GM21515 (cell line): Measurements from ENCODE around the gene ADAMTS18.

Source experiments
- ATAC-seq: cut with Tn5 transposase; IDR thresholded peaks from one replicate; pipeline ENCODE4 v1.9.1; 2021; ENCODE audit not compliant: unreplicated experiment

Gene ADAMTS18

GRCh38 chr16:77439106-77439505, 4.3 kb upstream of the ADAMTS18 start:
- ATAC-seq, result no peak

GRCh38 chr16:77437859-77438258, 3.0 kb upstream of the ADAMTS18 start:
- ATAC-seq, result no peak

GRCh38 chr16:77435272-77435820, 512 bp upstream of the ADAMTS18 start:
- ATAC-seq, result no peak

- no peak for ATAC-seq
These were observed 758 bp downstream of the ADAMTS18 start for GRCh38 chr16:77434022-77434529.

GRCh38 chr16:77433146-77433545, 1.7 kb downstream of the ADAMTS18 start:
- no peak for ATAC-seq

GRCh38 chr16:77432264-77432663, 2.6 kb downstream of the ADAMTS18 start:
- no peak for ATAC-seq

GRCh38 chr16:77430787-77431585, 3.8 kb downstream of the ADAMTS18 start:
- no peak for ATAC-seq

- ATAC-seq, result no peak
These were observed 4.5 kb downstream of the ADAMTS18 start for GRCh38 chr16:77430360-77430759.

- no peak for ATAC-seq
These were observed 9.8 kb downstream of the ADAMTS18 start for GRCh38 chr16:77424871-77425604.

- no peak for ATAC-seq
These were observed 12.5 kb downstream of the ADAMTS18 start for GRCh38 chr16:77422196-77422784.

- no peak for ATAC-seq
These were observed 17.8 kb downstream of the ADAMTS18 start for GRCh38 chr16:77416939-77417480.

- no peak for ATAC-seq
These were observed 20.0 kb downstream of the ADAMTS18 start for GRCh38 chr16:77414752-77415231.

- no peak for ATAC-seq
These were observed 24.4 kb downstream of the ADAMTS18 start for GRCh38 chr16:77410449-77410848.

GRCh38 chr16:77409311-77409710, 25.5 kb downstream of the ADAMTS18 start:
- no peak for ATAC-seq

GRCh38 chr16:77408607-77409006, 26.2 kb downstream of the ADAMTS18 start:
- ATAC-seq, result peak; percentile 59

- no peak for ATAC-seq
These were observed 28.2 kb downstream of the ADAMTS18 start for GRCh38 chr16:77406680-77407079.

GRCh38 chr16:77404775-77405174, 30.1 kb downstream of the ADAMTS18 start:
- ATAC-seq, result no peak

GRCh38 chr16:77403732-77404131, 31.1 kb downstream of the ADAMTS18 start:
- no peak for ATAC-seq

GRCh38 chr16:77402672-77403071, 32.2 kb downstream of the ADAMTS18 start:
- ATAC-seq, result no peak

GRCh38 chr16:77402118-77402517, 32.7 kb downstream of the ADAMTS18 start:
- ATAC-seq, result no peak

GRCh38 chr16:77399546-77399945, 35.3 kb downstream of the ADAMTS18 start:
- no peak for ATAC-seq
